ENCODE data around the gene WDFY4.

The WDFY4 gene

GRCh38 chr10:48856855-48857254 is 172.2 kb downstream of the WDFY4 start:
- no peak for TF ChIP-seq CTCF (IDR thresholded peaks at IDR 0.05; ENCODE audit: insufficient read depth, low read length, poor library complexity, severe bottlenecking)
- TF ChIP-seq EZH2phosphoT487 (conservative IDR thresholded peaks at IDR 0.05; ENCODE audit: low read length), result no peak
- Histone ChIP-seq H3K9me2 (replicated peaks; ENCODE audit: insufficient read depth, low read length) (no peaks in the 10 kb centered on the region), H4K20me1 (ENCODE audit: low read depth, low read length) (no peaks in the 10 kb centered on the region), H2AFZ (ENCODE audit: low read depth, low read length, severe bottlenecking) (no peak overlapping the region), H3K4me3 (ENCODE audit: insufficient read depth, low read length, poor library complexity, severe bottlenecking) (no peak overlapping the region), H3K79me2 (ENCODE audit: insufficient read depth, low read length) (no peaks in the 10 kb centered on the region), H3F3A (ENCODE audit: insufficient read depth) (no peaks in the 10 kb centered on the region), H3K27ac (ENCODE audit: low read depth, low read length) (no peak overlapping the region), H3K9ac (ENCODE audit: low read length) (no peak overlapping the region), H3K4me2 (ENCODE audit: low read depth, low read length, poor library complexity, severe bottlenecking) (no peak overlapping the region), H3K9me3 (ENCODE audit: insufficient read depth, low read length) (no peaks in the 10 kb centered on the region), H3K36me3 (ENCODE audit: low read length) (peaks cover 26% of the 10 kb centered on the region), H3K27me3 (ENCODE audit: low read length) (no peaks in the 10 kb centered on the region)

- no peak for TF ChIP-seq CTCF (IDR thresholded peaks at IDR 0.05; ENCODE audit: insufficient read depth, low read length, poor library complexity, severe bottlenecking)
- TF ChIP-seq EZH2phosphoT487 (conservative IDR thresholded peaks at IDR 0.05; ENCODE audit: low read length), result no peak
- peaks cover 3% of the 10 kb centered on the region; the same call in 1 of the 2 replicates for H3K36me3 ChIP-seq (ENCODE audit: low read length)
- H3K27ac ChIP-seq (ENCODE audit: low read depth, low read length), result no peak overlapping the region
- H3F3A ChIP-seq (ENCODE audit: insufficient read depth), result no peaks in the 10 kb centered on the region
- H2AFZ ChIP-seq (ENCODE audit: low read depth, low read length, severe bottlenecking), result no peak overlapping the region
- no peaks in the 10 kb centered on the region for H3K9me2 ChIP-seq (replicated peaks; ENCODE audit: insufficient read depth, low read length)
- H4K20me1 ChIP-seq (ENCODE audit: low read depth, low read length), result no peaks in the 10 kb centered on the region
- no peaks in the 10 kb centered on the region for H3K27me3 ChIP-seq (ENCODE audit: low read length)
- no peak overlapping the region for H3K4me3 ChIP-seq (ENCODE audit: insufficient read depth, low read length, poor library complexity, severe bottlenecking)
- H3K9ac ChIP-seq (ENCODE audit: low read length), result no peak overlapping the region
- H3K9me3 ChIP-seq (ENCODE audit: insufficient read depth, low read length), result no peaks in the 10 kb centered on the region
- H3K79me2 ChIP-seq (ENCODE audit: insufficient read depth, low read length), result no peaks in the 10 kb centered on the region
- H3K4me2 ChIP-seq (ENCODE audit: low read depth, low read length, poor library complexity, severe bottlenecking), result no peak overlapping the region
Observed at GRCh38 chr10:48872234-48872633, 187.6 kb downstream of the WDFY4 start.

- H3K79me2 ChIP-seq (ENCODE audit: insufficient read depth, low read length), result no peaks in the 10 kb centered on the region
- no peaks in the 10 kb centered on the region for H3K9me3 ChIP-seq (ENCODE audit: insufficient read depth, low read length)
- no peak overlapping the region for H3K9ac ChIP-seq (ENCODE audit: low read length)
- H3K27me3 ChIP-seq (ENCODE audit: low read length), result no peaks in the 10 kb centered on the region
- no peak overlapping the region for H3K27ac ChIP-seq (ENCODE audit: low read depth, low read length)
- no peaks in the 10 kb centered on the region for H3K9me2 ChIP-seq (replicated peaks; ENCODE audit: insufficient read depth, low read length)
- H4K20me1 ChIP-seq (ENCODE audit: low read depth, low read length), result no peaks in the 10 kb centered on the region
- no peak for TF ChIP-seq EZH2phosphoT487 (conservative IDR thresholded peaks at IDR 0.05; ENCODE audit: low read length)
- no peak for TF ChIP-seq CTCF (IDR thresholded peaks at IDR 0.05; ENCODE audit: insufficient read depth, low read length, poor library complexity, severe bottlenecking)
- no peak overlapping the region for H2AFZ ChIP-seq (ENCODE audit: low read depth, low read length, severe bottlenecking)
- no peaks in the 10 kb centered on the region for H3K36me3 ChIP-seq (ENCODE audit: low read length)
- H3K4me3 ChIP-seq (ENCODE audit: insufficient read depth, low read length, poor library complexity, severe bottlenecking), result no peak overlapping the region
- H3F3A ChIP-seq (ENCODE audit: insufficient read depth), result no peaks in the 10 kb centered on the region
- H3K4me2 ChIP-seq (ENCODE audit: low read depth, low read length, poor library complexity, severe bottlenecking), result no peak overlapping the region
Observed at GRCh38 chr10:48878091-48878490, 193.4 kb downstream of the WDFY4 start.
